ENCODE results near the gene CALCB. TPM values are rescaled to one million over a fixed set of nuclear protein-coding genes. Genes with fewer than 3 reads are reported as not detected.

Gene CALCB
- total RNA-seq, 1 donor from 2014 or later = not detected

- no peak for DNase-seq (ENCODE audit: low spot score)
- ATAC-seq = no peak
- intact Hi-C loops (cut with DNase I) = no loop called here
These were observed 38.7 kb downstream of the CALCB start for GRCh38 chr11:15112131-15112541.

DNA sequence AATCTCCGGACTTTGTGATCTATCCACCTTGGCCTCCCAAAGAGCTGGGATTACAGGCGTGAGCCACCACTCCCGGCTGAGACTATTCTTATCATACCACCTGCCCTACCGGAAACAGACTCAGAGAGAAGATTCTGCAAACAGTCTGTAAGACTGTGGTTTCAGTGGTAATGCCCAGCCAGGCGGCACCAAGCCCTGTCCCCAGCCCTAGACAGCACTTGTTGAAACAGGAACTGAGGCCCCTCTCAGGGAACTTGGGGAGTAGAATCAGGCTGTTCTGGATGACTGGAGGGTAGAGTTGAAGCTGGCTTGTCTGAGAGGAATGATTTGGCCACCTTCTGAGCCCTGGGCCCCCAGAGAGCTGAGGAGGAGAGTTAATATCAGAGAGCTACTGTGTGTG, 40.0 kb downstream of the CALCB start:
- intact Hi-C loops (cut with DNase I) = no loop called here
- ATAC-seq (no peak), DNase-seq (ENCODE audit: low spot score) (no peak)

DNA sequence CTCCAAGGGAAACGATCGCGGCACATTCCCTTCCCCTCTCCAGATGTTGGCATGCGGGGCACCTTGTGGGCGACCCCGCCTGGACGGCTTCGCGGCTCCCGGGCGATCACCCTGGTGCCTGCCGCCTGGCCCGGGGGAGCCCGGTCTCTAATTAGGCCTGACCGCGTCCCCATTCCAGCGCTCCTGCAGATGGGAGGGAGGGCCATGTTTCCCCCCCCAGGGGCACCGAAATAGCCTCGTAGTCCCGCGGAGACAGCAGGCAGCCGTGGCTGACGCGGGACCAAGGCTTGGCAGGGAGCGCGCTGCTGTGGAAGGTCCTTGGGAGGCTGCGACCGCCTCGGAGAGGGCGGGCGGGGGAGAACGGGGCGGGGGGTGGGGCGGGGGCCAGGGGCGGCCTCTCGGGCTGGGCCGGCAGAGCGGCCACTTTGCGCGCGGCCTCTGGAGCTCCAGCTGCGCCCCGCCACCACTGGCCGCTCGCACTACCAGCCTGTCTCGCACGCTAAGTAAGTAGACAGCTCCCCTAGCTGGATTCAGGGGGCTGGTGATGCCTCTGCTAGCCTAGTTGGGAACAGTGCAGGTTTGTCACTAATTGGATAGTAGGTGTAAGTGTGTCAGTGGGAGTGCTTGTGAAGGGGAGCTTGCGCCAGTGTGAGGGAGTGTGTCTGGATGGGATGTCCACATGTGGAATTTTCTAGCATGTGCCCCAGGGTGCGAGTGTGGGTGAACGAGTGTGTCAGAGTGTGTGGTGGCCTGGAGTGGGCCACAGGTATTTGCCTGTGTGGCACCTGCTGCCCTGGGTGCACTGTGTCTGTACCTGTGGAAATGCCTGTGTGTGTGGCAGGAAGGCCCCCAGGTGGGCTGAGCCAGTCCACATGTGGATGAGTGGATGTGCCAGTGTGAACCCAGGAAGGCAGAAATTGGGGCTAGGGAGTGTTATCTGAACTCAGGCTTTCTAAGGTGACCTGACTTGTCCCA, 41.4 kb downstream of the CALCB start, which contains the start of gene INSC:
Gene INSC (plus strand): TSS at position 423 of the 975 bp plus-strand sequence. CDS start 34,252 bp downstream, outside the sequence.
- peak; percentile 60 for DNase-seq (ENCODE audit: low spot score)
- peak; percentile 20 for ATAC-seq
- intact Hi-C loops (cut with DNase I) = no loop called here

DNA sequence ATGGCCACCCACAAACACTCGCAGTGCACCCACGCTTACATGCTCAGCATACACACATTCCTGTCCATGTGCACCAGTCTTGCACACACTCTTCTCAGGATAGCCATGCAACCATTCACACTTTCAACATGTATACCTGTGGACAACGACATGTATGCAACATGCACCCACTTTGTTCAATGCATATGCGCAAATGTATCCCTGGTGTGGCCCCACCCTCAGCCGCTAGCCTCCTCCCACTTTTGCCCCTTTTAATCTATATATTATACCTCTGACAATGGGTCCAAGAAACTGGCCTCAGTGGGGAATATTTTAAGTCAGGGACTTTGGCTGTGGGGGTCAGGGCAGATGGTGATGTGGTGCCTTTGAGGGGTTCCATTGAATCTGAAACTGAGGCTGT, 42.3 kb downstream of the CALCB start:
- intact Hi-C loops (cut with DNase I) = no loop called here
- DNase-seq (ENCODE audit: low spot score) = no peak
- ATAC-seq = no peak

GRCh38 chr11:15117751-15118150, 44.4 kb downstream of the CALCB start:
- intact Hi-C loops (cut with DNase I) = no loop called here
- DNase-seq (ENCODE audit: low spot score) = peak; percentile 63
- peak; percentile 66 for ATAC-seq

DNA sequence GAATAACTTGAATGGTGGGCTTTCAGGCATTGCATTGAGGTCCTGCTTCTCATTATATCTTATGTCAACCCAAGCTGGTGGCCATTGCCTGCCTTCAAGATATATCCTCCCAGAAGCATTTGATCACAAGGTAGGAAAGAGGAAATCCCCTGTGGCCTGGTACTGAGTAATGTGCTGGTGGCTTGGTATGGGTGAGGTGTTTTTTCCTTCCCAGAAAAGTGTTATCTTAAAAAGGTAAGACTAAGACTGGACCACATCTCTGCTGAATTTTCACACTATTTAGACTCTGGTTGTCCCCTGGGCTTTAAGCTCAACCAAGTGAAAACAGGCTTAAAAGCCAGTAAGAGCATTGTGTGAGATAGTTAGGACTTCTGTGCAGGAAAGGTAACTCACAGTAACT, 45.0 kb downstream of the CALCB start:
- DNase-seq (ENCODE audit: low spot score) = no peak
- intact Hi-C loops (cut with DNase I) = no loop called here

DNA sequence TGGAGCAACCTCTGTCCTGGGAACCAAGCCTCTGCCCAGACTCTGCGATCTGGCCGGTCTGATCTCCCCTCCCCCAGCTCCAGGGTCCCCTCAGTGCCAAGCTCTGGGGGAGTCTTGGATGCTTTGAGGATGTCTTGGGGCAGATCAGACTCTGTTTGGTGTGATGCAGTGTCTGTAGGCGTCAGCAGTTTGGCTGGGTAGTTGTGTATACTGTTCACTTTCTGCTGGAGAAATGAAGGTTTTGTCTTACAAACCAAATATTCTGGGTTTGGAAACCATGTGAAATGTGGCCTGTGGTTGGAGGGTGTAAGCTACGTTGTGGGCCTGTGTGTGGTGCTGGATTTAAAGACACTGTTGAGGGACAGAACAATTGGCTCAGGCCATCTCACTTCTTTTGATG, 46.0 kb downstream of the CALCB start:
- intact Hi-C loops (cut with DNase I) = no loop called here
- DNase-seq (ENCODE audit: low spot score) = no peak
- ATAC-seq = no peak

More for the DNA sequence above, 45.0 kb downstream of the CALCB start:
- ATAC-seq = no peak

DNA sequence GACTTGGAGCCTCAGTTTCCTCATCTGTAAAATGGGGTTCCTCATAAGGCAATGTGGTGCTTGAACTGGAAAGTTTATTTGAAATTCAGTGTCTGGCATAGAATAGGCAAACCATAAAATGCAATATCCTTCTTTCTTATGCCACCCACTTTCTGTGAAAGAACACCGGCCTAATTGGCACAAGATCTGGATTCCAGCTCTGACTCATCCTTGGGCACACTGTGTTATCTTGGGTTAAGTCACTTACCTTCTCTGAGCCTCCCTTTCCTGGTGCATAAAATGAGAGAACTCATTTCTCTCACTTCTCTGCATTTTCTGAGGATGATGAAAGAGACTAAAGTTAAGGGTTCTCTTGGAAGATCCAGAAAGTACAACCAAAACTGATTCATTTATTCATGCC, 46.4 kb downstream of the CALCB start:
- intact Hi-C loops (cut with DNase I) = no loop called here
- DNase-seq (ENCODE audit: low spot score) = no peak
- no peak for ATAC-seq

- intact Hi-C loops (cut with DNase I) = no loop called here
- DNase-seq (ENCODE audit: low spot score) (no peak), ATAC-seq (no peak)
These were observed 50.5 kb downstream of the CALCB start for GRCh38 chr11:15123849-15124248.

- ATAC-seq = no peak
- DNase-seq (ENCODE audit: low spot score) = no peak
- intact Hi-C loops (cut with DNase I) = no loop called here
These were observed 51.1 kb downstream of the CALCB start for GRCh38 chr11:15124528-15124927.

GRCh38 chr11:15127341-15127740, 53.9 kb downstream of the CALCB start:
- intact Hi-C loops (cut with DNase I) = no loop called here
- no peak for ATAC-seq
- DNase-seq (ENCODE audit: low spot score) = no peak

Other genes with a start within 250 kb of the CALCB start
- 14.3 TPM for gene CYP2R1, start 181.4 kb upstream of the CALCB start, total RNA-seq
- gene CALCA, start 101.2 kb upstream of the CALCB start, total RNA-seq = 0.67 TPM
- 8.3 TPM for gene INSC, start 41.3 kb downstream of the CALCB start, total RNA-seq